Measurements from ENCODE around the gene MEGF6. TPM values are rescaled to one million over a fixed set of nuclear protein-coding genes. Genes with fewer than 3 reads are reported as not detected.

Gene MEGF6
- total and polyA plus RNA-seq, 9 of the 15 experiments (the other 6 are each of a cell fraction or from before 2014, with no cell fraction given) = 0.03 to 1.7 (median 0.24) TPM; not detected in 3

- no peaks in the 10 kb centered on the region for H3K79me2 ChIP-seq (ENCODE audit: control insufficient read depth, insufficient read depth, low read length)
- H3K4me1 ChIP-seq (replicated peaks in 1 of 2; ENCODE audit: control insufficient read depth in 2 of 2, insufficient read depth in 2 of 2, low read length in 2 of 2) = peaks cover 0 to 36% of the 10 kb centered on the region in 2 experiments; a peak in 2 of 5 replicates
- intact Hi-C loops (cut with micrococcal nuclease) (no loop called here), in situ Hi-C loops (cut with MboI) (no loop called here)
- POLR2A ChIA-PET = interaction anchor here (0.6 kb wide), 2 partner anchors 92 to 141 kb away, joined by 3 to 4 read pairs; partner anchors contain the start of gene WRAP73
- CTCF ChIA-PET (ENCODE audit: low intra/inter-chr PET ratio) = no interaction called here
- DNase-seq (ENCODE audit: extremely low read depth in 1 of 4, low spot score in 3 of 4) (no peak), ATAC-seq (no peak), FAIRE-seq (no peak)
- no peak overlapping the region for H2AFZ ChIP-seq (ENCODE audit: low read depth, low read length)
- 0 out of 4 replicates have a peak overlapping the region, but pooled peaks of 1 of the 2 experiments have one; percentile 26 for H3K9ac ChIP-seq (ENCODE audit: insufficient read depth in 1 of 2, low read depth in 2 of 2, low read length in 2 of 2)
- no peak overlapping the region for H3K4me3 ChIP-seq
- H3K27me3 ChIP-seq (ENCODE audit: control insufficient read depth in 2 of 2, insufficient read depth in 2 of 2, low read length in 2 of 2) = peaks cover 2 to 58% of the 10 kb centered on the region in 2 experiments; a peak in 4 of 5 replicates
- WGBS (ENCODE audit: insufficient coverage, low coverage, missing lambda C conversion rate) = 2% methylated on average over 33 of the region's 33 CpGs
- no peaks in the 10 kb centered on the region for H3K9me1 ChIP-seq (ENCODE audit: control insufficient read depth, insufficient read depth, low read length)
- no peaks in the 10 kb centered on the region for H3K9me3 ChIP-seq (replicated peaks; ENCODE audit: control insufficient read depth, insufficient read depth, low read depth, low read length)
- BruUV-seq (replicated peaks) = no TSS peak
- no peak overlapping the region for H3K27ac ChIP-seq (ENCODE audit: extremely low read depth, low read depth, low read length)
- H3K36me3 ChIP-seq (ENCODE audit: control insufficient read depth, insufficient read depth, low read length) = no peaks in the 10 kb centered on the region
- H4K20me1 ChIP-seq (replicated peaks; ENCODE audit: control insufficient read depth, insufficient read depth, low read length) = peaks cover 18% of the 10 kb centered on the region; the same call in 1 of the 2 replicates
- TF ChIP-seq ZBTB49 (CRISPR knock-in tag; IDR thresholded peaks at IDR 0.05; ENCODE audit: borderline replicate concordance) (no peak), ZSCAN29 (IDR thresholded peaks at IDR 0.05) (no peak), TRIM25 (IDR thresholded peaks at IDR 0.05; ENCODE audit: borderline replicate concordance) (no peak), TARDBP (IDR thresholded peaks at IDR 0.05) (no peak)
- no peak overlapping the region for H3K4me2 ChIP-seq (ENCODE audit: insufficient read depth, low read length)
Observed at GRCh38 chr1:3508757-3509415, 102.4 kb downstream of the MEGF6 start.

Data from K562 (cell line).